ENCODE results near the gene MDM1. TPM values are rescaled to one million over a fixed set of nuclear protein-coding genes. Genes with fewer than 3 reads are reported as not detected.

The MDM1 gene
- total RNA-seq, 1 experiment from 2014 or later, result 10.0 TPM

GRCh38 chr12:68290126-68290525 lies 42.0 kb downstream of the MDM1 start (continued):
- TF ChIP-seq TCF7L2 (IDR thresholded peaks at IDR 0.05; ENCODE audit: borderline replicate concordance, extremely low read depth, insufficient read depth, insufficient read length), result no peak

GRCh38 chr12:68287106-68287505 lies 45.1 kb downstream of the MDM1 start:
- ChIA-PET CTCF (no interaction called here), RAD21 (ENCODE audit: low non-redundant PET in 1 of 2, low total read pairs in 2 of 2, uncharacterized antibody in 2 of 2, unreplicated experiment in 2 of 2) (no interaction called here), POLR2A (no interaction called here)
- Histone ChIP-seq H3K27me3 (ENCODE audit: insufficient read depth, low read length) (no peaks in the 10 kb centered on the region), H4K20me1 (ENCODE audit: insufficient read depth) (no peaks in the 10 kb centered on the region), H3K79me2 (ENCODE audit: insufficient read depth, low read length) (no peaks in the 10 kb centered on the region), H3K4me3 (replicated peaks in 1 of 2; ENCODE audit: low read depth in 1 of 2, low read length in 2 of 2) (no peak overlapping the region), H3K9ac (ENCODE audit: low read length) (no peak overlapping the region), H3K27ac (ENCODE audit: low read depth, low read length) (no peak overlapping the region), H3K36me3 (ENCODE audit: control insufficient read depth in 1 of 2, insufficient read depth in 2 of 2, low read length in 2 of 2) (no peaks in the 10 kb centered on the region), H3K4me1 (ENCODE audit: control insufficient read depth in 1 of 2, insufficient read depth in 2 of 2, low read length in 2 of 2) (no peaks in the 10 kb centered on the region), H3K9me2 (ENCODE audit: insufficient read depth) (no peaks in the 10 kb centered on the region), H2AFZ (ENCODE audit: low read depth, low read length, poor library complexity, severe bottlenecking) (no peak overlapping the region), H3K9me3 (ENCODE audit: control insufficient read depth in 1 of 2, insufficient read depth in 1 of 2, low read depth in 1 of 2, low read length in 2 of 2) (no peaks in the 10 kb centered on the region), H3K4me2 (ENCODE audit: low read length) (no peak overlapping the region)
- no TSS peak for BruUV-seq (replicated peaks)
- no peak for TF ChIP-seq CBX3 (IDR thresholded peaks at IDR 0.05; ENCODE audit: low read depth)
- TF ChIP-seq SIN3A (IDR thresholded peaks at IDR 0.05; ENCODE audit: low read depth), result no peak
- no peak for TF ChIP-seq REST (IDR thresholded peaks at IDR 0.05; ENCODE audit: low read depth)
- no peak for TF ChIP-seq YY1 (IDR thresholded peaks at IDR 0.05; ENCODE audit: extremely low read depth, insufficient replicate concordance, low read depth, low read length)
- no peak for TF ChIP-seq SP1 (IDR thresholded peaks at IDR 0.05; ENCODE audit: low read depth)
- TF ChIP-seq EGR1 (IDR thresholded peaks at IDR 0.05; ENCODE audit: low read depth), result no peak
- intact Hi-C loops (cut with micrococcal nuclease), result no loop called here
- ATAC-seq (no peak), DNase-seq (ENCODE audit: low read depth, low spot score) (no peak)
